Heart right ventricle (tissue), 16 donors: ENCODE measurements around the gene RBP5. TPM values are rescaled to one million over a fixed set of nuclear protein-coding genes. Genes with fewer than 3 reads are reported as not detected.

Source experiments
- ATAC-seq, 8 donors: fragments of 200-7000 bp; cut with Tn5 transposase; one replicate each; pipeline ENCODE4 v1.9.1; 2020; ENCODE audit warnings: mild to moderate bottlenecking in 8 of 8, moderate library complexity in 8 of 8, moderate number of reproducible peaks in 1 of 8
- DNase-seq, 2 donors: peaks; one replicate each; pipeline ENCODE4 v3.0.0-alpha.2; 2020
- H3K27ac ChIP-seq, 10 donors: fragments of 200-600 bp; sonication (generic) in 2 of 10; one replicate each; pipeline versions ENCODE4 v1.5.0 to v1.8.0; 2020 to 2022; ENCODE audit warnings: mild to moderate bottlenecking in 3 of 10
- H3K27me3 ChIP-seq, 7 donors: fragments of 200-600 bp; one replicate each; pipeline ENCODE4 v1.8.0; 2021 to 2022; ENCODE audit warnings: mild to moderate bottlenecking in 2 of 7
- H3K36me3 ChIP-seq, 9 donors: fragments of 200-600 bp; sonication (generic) in 1 of 9; one replicate each; pipeline versions ENCODE4 v1.5.0 to v1.8.0; 2020 to 2022; ENCODE audit warnings: mild to moderate bottlenecking in 2 of 9
- H3K4me1 ChIP-seq, 9 donors: fragments of 200-600 bp; sonication (generic) in 1 of 9; one replicate each; pipeline versions ENCODE4 v1.5.0 to v1.8.0; 2020 to 2022; ENCODE audit warnings: mild to moderate bottlenecking in 4 of 9
- H3K4me3 ChIP-seq, 10 donors: fragments of 200-600 bp; sonication (generic) in 2 of 10; one replicate each; pipeline versions ENCODE4 v1.5.0 to v1.8.0; 2020 to 2022; ENCODE audit warnings: mild to moderate bottlenecking in 7 of 10, moderate library complexity in 2 of 10
- H3K9me3 ChIP-seq, 11 donors: fragments of 200-600 bp in 10 of 11; sonication (generic) in 2 of 11; one replicate each; pipeline versions ENCODE4 v1.5.0 to v1.8.0; 2013 to 2022; ENCODE audit warnings: mild to moderate bottlenecking in 2 of 11, control low read depth in 1 of 11, moderate library complexity in 1 of 11
- WGBS, 2 donors: extraction: QIAGEN DNeasy Blood & Tissue Kit; methylation state at CpG; one replicate each; pipeline ENCODE4 v1.1.7; 2013; ENCODE audit warnings: inconsistent platforms in 1 of 2; 5-methylcytosine and 5-hydroxymethylcytosine counted together
- intact Hi-C, 10 donors: fragments of 100-400 bp; cut with DNase I; formaldehyde crosslinking; loops; one replicate each; pipeline versions ENCODE4 v1.11.1 to v1.14.2; 2022
- polyA plus RNA-seq, 2 donors: library from polyadenylated mRNA; stranded (reverse); fragments of 200-250 nt; gene quantifications; one replicate each; pipeline ENCODE4 v1.2.3, GENCODE V29; 2013
- total RNA-seq, 10 donors: library from RNA; stranded (reverse); fragmentation: NEBNext Ultra II Directional in 3 of 10; extraction: Animal tissue kit (Norgen Biotek cat#: 25700) in 3 of 10; gene quantifications; one replicate each; pipeline versions ENCODE4 v1.2.1 to v1.2.4, GENCODE V29; 2021 to 2023
- TF ChIP-seq, protein P1 (sequence below), 9 donors: fragments of 200-600 bp; sonication (generic) in 2 of 9; IDR thresholded peaks; one replicate each; pipeline versions ENCODE4 v1.5.0 to v1.8.0; 2021 to 2022; ENCODE audit warnings: antibody characterized with exemption in 9 of 9, mild to moderate bottlenecking in 5 of 9, moderate library complexity in 1 of 9
- donor health status: Arrhythmogenic right ventricular cardiomyopathy.
- donor health status: ischemic (EF 13 %, LVEDD 7.1; RV severe dilation, severe dysfunction).
- donor health status: healthy with polysubstance abuse.
- donor health status: DM: no; HTN: yes; CAD: no.
- donor health status: DM: no; HTN: no; CAD: no.
- donor health status: ischemic (EF 25% LVEDD 6.9; RV normal size, moderate dysfunction).
- donor health status: ischemic (EF 25% LVEDD 5.7; RV mildly dilated, moderate dysfunction).
- donor health status: healthy.
- donor health status: DM: yes; HTN: yes; CAD: no.
- donor health status: Ischemic cardiomyopathy.
- donor health status: ischemic (EF 35%, LVEDD 5.7; RV mildly dilated, moderate dysfunction).
- donor health status: nonischemic (EF 11% LVEDD 7.7; RV severe dilation, severe dysfunction).
- donor health status: DM: yes; HTN: yes; CAD: no.
- donor health status: PGD.
- donor health status: ischemic (EF 29% LVEDD 5.4; RV normal size, mild dysfunction).
- donor health status: nonischemic (EF 23%, LVEDD 6.1; RV moderate dilation, normal function).

RBP5 gene
- total and polyA plus RNA-seq, 12 donors = 0.34 to 3.2 (median 0.64) TPM; not detected in 6

- peak; percentile 63 to 93 (median 88) for ATAC-seq
These were observed 1.4 kb upstream of the RBP5 start, which contains the start of gene CLSTN3 for GRCh38 chr12:7129872-7130691. Gene CLSTN3, plus strand, starts transcription at chr12:7130371. Its CDS starts 278 bp downstream, at chr12:7130649.

DNA sequence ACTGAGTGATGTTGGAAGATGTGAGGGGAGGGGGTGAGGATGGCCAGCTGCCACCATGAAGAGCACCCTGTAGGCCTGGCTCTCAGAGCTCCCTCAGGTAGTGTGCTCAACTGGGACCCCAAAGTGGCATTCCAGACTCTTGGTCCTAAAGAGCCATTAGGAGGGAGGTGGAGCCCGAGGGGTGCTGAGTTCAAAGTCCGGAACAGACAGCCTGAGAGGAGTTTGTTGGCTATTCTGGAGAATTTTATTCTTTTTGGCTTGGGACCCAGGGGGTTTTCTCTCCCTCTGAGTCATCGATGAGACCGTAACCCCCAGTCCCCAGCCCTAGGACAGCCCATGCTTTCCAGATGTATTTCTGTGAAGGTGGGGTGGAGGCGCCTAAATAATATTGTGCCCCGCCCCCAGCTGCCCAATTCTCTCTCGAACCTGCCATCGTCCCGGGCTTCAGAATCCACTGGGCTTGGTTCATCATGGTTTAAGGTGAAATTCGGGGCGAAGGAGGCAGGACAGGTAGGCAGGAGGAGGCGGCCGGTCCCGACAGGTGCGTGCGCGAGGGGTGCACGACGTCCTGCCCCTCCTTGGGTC, 690 bp upstream of the RBP5 start:
- WGBS, 2 donors = 5 to 9% methylated on average over 19 of the region's 19 CpGs
- H3K4me3 ChIP-seq = peak overlapping the region; percentile 52 to 77 (median 66)
- peaks cover 5 to 38% (median 25%) of the 10 kb centered on the region in 9 donors for H3K4me1 ChIP-seq
- H3K27me3 ChIP-seq = peaks cover 0 to 29% (median 0%) of the 10 kb centered on the region in 7 donors
- DNase-seq = no peak
- intact Hi-C loops = no loop called here
- peaks cover 0 to 12% (median 0%) of the 10 kb centered on the region in 9 donors for H3K36me3 ChIP-seq
- TF ChIP-seq, protein P1, sequence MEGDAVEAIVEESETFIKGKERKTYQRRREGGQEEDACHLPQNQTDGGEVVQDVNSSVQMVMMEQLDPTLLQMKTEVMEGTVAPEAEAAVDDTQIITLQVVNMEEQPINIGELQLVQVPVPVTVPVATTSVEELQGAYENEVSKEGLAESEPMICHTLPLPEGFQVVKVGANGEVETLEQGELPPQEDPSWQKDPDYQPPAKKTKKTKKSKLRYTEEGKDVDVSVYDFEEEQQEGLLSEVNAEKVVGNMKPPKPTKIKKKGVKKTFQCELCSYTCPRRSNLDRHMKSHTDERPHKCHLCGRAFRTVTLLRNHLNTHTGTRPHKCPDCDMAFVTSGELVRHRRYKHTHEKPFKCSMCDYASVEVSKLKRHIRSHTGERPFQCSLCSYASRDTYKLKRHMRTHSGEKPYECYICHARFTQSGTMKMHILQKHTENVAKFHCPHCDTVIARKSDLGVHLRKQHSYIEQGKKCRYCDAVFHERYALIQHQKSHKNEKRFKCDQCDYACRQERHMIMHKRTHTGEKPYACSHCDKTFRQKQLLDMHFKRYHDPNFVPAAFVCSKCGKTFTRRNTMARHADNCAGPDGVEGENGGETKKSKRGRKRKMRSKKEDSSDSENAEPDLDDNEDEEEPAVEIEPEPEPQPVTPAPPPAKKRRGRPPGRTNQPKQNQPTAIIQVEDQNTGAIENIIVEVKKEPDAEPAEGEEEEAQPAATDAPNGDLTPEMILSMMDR (IDR thresholded peaks at IDR 0.05) = no peak
- ATAC-seq = peak in 3 of 8 donors; percentile 1 to 5 (median 1)
- H3K27ac ChIP-seq = peak overlapping the region in 6 of 10 donors; percentile 28 to 80 (median 62)
- no peaks in the 10 kb centered on the region for H3K9me3 ChIP-seq

More at GRCh38 chr12:7129872-7130691, 1.4 kb upstream of the RBP5 start, which contains the start of gene CLSTN3:
- Histone ChIP-seq H3K36me3 (peaks cover 0 to 18% (median 0%) of the 10 kb centered on the region in 9 donors), H3K27ac (peak within 1 kb of the TSS in 8 of 10 donors; percentile 30 to 80 (median 64)), H3K9me3 (no peaks in the 10 kb centered on the region), H3K27me3 (peaks cover 0 to 29% (median 0%) of the 10 kb centered on the region in 7 donors), H3K4me1 (peaks cover 5 to 38% (median 25%) of the 10 kb centered on the region in 9 donors), H3K4me3 (peak within 1 kb of the TSS; percentile 52 to 77 (median 66))
- intact Hi-C loops = no loop called here
- WGBS, 2 donors = 1% methylated on average over 39 to 40 of the region's 40 CpGs
- DNase-seq = peak; percentile 84 to 86
- TF ChIP-seq, protein P1 (IDR thresholded peaks at IDR 0.05) = no peak

DNA sequence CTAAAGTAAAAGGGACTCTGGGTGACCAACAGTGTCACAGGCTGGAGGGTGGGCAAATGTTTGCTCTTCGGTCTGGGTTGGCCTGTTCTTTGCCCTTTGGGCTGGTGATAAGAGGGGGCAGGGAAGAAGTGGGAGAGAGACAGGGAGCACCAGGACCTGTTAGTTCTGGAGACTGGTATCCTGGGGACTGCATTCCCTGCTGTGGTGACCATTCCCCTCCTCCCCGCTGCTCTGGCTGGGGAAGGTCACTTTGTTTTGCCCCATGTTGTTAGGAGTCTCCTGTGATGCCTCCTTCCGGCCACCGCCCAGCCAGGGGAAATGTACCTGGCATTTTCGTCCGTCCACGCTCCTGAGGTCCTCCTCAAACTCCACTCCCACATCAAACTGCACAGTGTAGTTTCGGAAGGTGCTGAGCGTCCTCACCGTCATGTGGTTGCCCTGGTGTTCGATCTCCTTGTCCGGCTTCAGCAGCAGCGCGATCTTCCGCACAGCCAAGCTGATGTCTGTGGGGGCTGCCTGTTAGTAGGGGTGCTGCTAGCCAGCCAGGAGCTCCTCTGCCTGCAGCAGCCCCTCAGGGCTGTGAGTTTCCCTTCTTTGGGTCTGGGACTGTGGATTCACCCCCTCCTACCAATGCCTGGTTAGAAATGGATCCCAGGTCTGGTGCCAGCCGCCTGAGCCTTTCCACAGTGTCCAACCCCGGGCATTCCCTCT, 618 bp downstream of the RBP5 start:
- Histone ChIP-seq H3K36me3 (no peaks in the 10 kb centered on the region), H3K27ac (peak overlapping the region in 1 of 10 donors; percentile 38), H3K4me3 (no peak overlapping the region), H3K4me1 (peaks cover 7 to 44% (median 34%) of the 10 kb centered on the region in 9 donors), H3K9me3 (no peaks in the 10 kb centered on the region), H3K27me3 (peaks cover 0 to 29% (median 0%) of the 10 kb centered on the region in 7 donors)
- WGBS, 2 donors = 87 to 89% methylated on average over 17 of the region's 17 CpGs
- DNase-seq (no peak), ATAC-seq (no peak)
- TF ChIP-seq, protein P1 (IDR thresholded peaks at IDR 0.05) = no peak
- intact Hi-C loops = no loop called here
